ENCODE measurements around the gene PTPN18. TPM values are rescaled to one million over a fixed set of nuclear protein-coding genes. Genes with fewer than 3 reads are reported as not detected.
A peak's percentile ranks its signal among the peaks of the same experiment; 100 is the strongest.

Gene PTPN18
- total RNA-seq, 1 experiment from 2014 or later = 16.3 TPM

- Histone ChIP-seq H3K4ac (ENCODE audit: low read depth, low read length) (no peak overlapping the region), H4K20me1 (ENCODE audit: control insufficient read depth, insufficient read depth, insufficient read length) (no peaks in the 10 kb centered on the region), H3K9me3 (ENCODE audit: control insufficient read depth, low read depth, low read length) (no peaks in the 10 kb centered on the region), H2BK5ac (ENCODE audit: insufficient read length, low read length) (no peak overlapping the region), H3K27ac (ENCODE audit: insufficient read length, low read depth, low read length) (no peak overlapping the region), H3K79me1 (ENCODE audit: insufficient read depth, low read depth, low read length, poor library complexity, severe bottlenecking) (no peaks in the 10 kb centered on the region), H2BK20ac (ENCODE audit: low read depth, low read length, poor library complexity, severe bottlenecking) (no peak overlapping the region), H3K23ac (ENCODE audit: insufficient read length, low read depth, low read length) (no peak overlapping the region), H3K14ac (ENCODE audit: insufficient read depth, low read length) (no peak overlapping the region), H3K79me2 (ENCODE audit: insufficient read depth, low read length) (no peaks in the 10 kb centered on the region), H2AFZ (ENCODE audit: low read length) (no peak overlapping the region), H3K23me2 (ENCODE audit: insufficient read length, low read depth, low read length, poor library complexity, severe bottlenecking) (no peaks in the 10 kb centered on the region), H3K4me1 (ENCODE audit: insufficient read depth, low read length) (peaks cover 3% of the 10 kb centered on the region; the same call in 1 of the 2 replicates), H2BK15ac (ENCODE audit: low read depth, low read length) (no peak overlapping the region), H2BK12ac (ENCODE audit: insufficient read length, low read depth, low read length) (no peak overlapping the region), H3K18ac (ENCODE audit: insufficient read length, low read depth, low read length) (no peak overlapping the region), H4K8ac (replicated peaks; ENCODE audit: insufficient read length, low read depth, low read length) (no peak overlapping the region), H3K56ac (ENCODE audit: insufficient read length, low read depth, low read length) (no peak overlapping the region), H4K91ac (ENCODE audit: insufficient read length, low read depth, low read length) (no peak overlapping the region), H3T11ph (ENCODE audit: low read length) (no peak overlapping the region), H3K9ac (ENCODE audit: extremely low read depth, insufficient read length, low read length) (peak overlapping the region; percentile 5), H3K27me3 (ENCODE audit: insufficient read depth, low read length) (peaks cover 3% of the 10 kb centered on the region; the same call in 1 of the 2 replicates), H2BK120ac (ENCODE audit: low read depth, low read length, poor library complexity, severe bottlenecking) (no peak overlapping the region), H4K5ac (ENCODE audit: insufficient read length, low read depth, low read length) (no peak overlapping the region), H3K4me2 (ENCODE audit: insufficient read depth, insufficient read length, low read length) (peak overlapping the region; percentile 35), H2AK5ac (ENCODE audit: insufficient read length, low read length) (no peak overlapping the region)
- H3K36me3 Mint-ChIP-seq (ENCODE audit: insufficient read depth in 1 of 3, low read depth in 3 of 3) = no peaks in the 10 kb centered on the region
- DNase-seq = peak; percentile 72
- H3K4me3 Mint-ChIP-seq = peak overlapping the region; percentile 79 to 85
- H3K27me3 Mint-ChIP-seq (ENCODE audit: low read depth) = peaks cover 20% of the 10 kb centered on the region
- H3K27ac Mint-ChIP-seq = no peak overlapping the region
- peaks cover 28 to 29% of the 10 kb centered on the region in 2 experiments for H3K4me1 Mint-ChIP-seq
- H3K9me3 Mint-ChIP-seq = no peaks in the 10 kb centered on the region; a peak in 1 of 5 replicates
- WGBS (ENCODE audit: extremely low coverage, insufficient read length, low lambda C conversion rate) = no CpG with 5 or more reads among the region's 59 CpGs
- TF ChIP-seq CTCF (conservative IDR thresholded peaks at IDR 0.05) = no peak
Observed at GRCh38 chr2:130391058-130391871, 35.4 kb downstream of the PTPN18 start.
